HFFc6 (cell line): ENCODE data around the gene ATP9B. TPM values are rescaled to one million over a fixed set of nuclear protein-coding genes. Genes with fewer than 3 reads are reported as not detected.
"Not testable (repeated sequence)": the region's sequence is repeated elsewhere in the genome, so short reads cannot be mapped to it uniquely, and the experiment has no call there.

Experiments used
- DNase-seq: peaks from one replicate; pipeline ENCODE4 v3.0.0-alpha.2; 2018
- H3K27ac Mint-ChIP-seq: 2 replicates; pipeline ENCODE4 v1.8.0; 2020; ENCODE audit warnings: mild to moderate bottlenecking, mixed read lengths
- H3K27me3 Mint-ChIP-seq: 2 replicates; pipeline ENCODE4 v1.8.0; 2021; ENCODE audit warnings: mild to moderate bottlenecking, moderate library complexity, mixed read lengths; ENCODE audit not compliant: insufficient read depth
- H3K36me3 Mint-ChIP-seq: 2 replicates; pipeline ENCODE4 v1.8.0; 2021; ENCODE audit warnings: low read depth, mixed read lengths
- H3K4me1 Mint-ChIP-seq: 2 replicates; pipeline ENCODE4 v1.8.0; 2020; ENCODE audit warnings: low read depth, mixed read lengths
- H3K4me3 Mint-ChIP-seq: 2 replicates; pipeline ENCODE4 v1.8.0; 2020; ENCODE audit warnings: mild to moderate bottlenecking, moderate library complexity, mixed read lengths
- H3K9me3 Mint-ChIP-seq: 2 replicates; pipeline ENCODE4 v1.8.0; 2020; ENCODE audit warnings: mild to moderate bottlenecking, mixed read lengths
- CTCF ChIP-seq: fragments of 200-600 bp; sonication (generic); IDR thresholded peaks from 2 replicates; pipeline ENCODE4 v1.5.0; 2021; ENCODE audit warnings: antibody characterized with exemption, mild to moderate bottlenecking
- total RNA-seq, 6 experiments: library from RNA; stranded (reverse); fragmentation: NEBNext Ultra II Directional; extraction: Animal tissue kit (Norgen Biotek cat#: 25700); gene quantifications; 2 replicates in 1 of 6; 3 replicates in 5 of 6; pipeline ENCODE4 v1.2.3, GENCODE V29; 2021

The ATP9B gene
- total RNA-seq, 6 experiments from 2014 or later: 9.0 to 11.2 (median 10.5) TPM

- no peaks in the 10 kb centered on the region; the same call in 1 of the 2 replicates for H3K9me3 Mint-ChIP-seq
- no peaks in the 10 kb centered on the region; the same call in 1 of the 2 replicates for H3K27me3 Mint-ChIP-seq
- peaks cover 4% of the 10 kb centered on the region; the same call in 1 of the 2 replicates for H3K36me3 Mint-ChIP-seq
- no peaks in the 10 kb centered on the region for H3K4me1 Mint-ChIP-seq
- H3K4me3 Mint-ChIP-seq: no peak overlapping the region
- DNase-seq: no peak
- no peak overlapping the region for H3K27ac Mint-ChIP-seq
- no peak for TF ChIP-seq CTCF
These were observed 214.1 kb downstream of the ATP9B start for GRCh38 chr18:79283131-79283810.

GRCh38 chr18:79283929-79284328 is 214.7 kb downstream of the ATP9B start:
- no peak for DNase-seq
- Mint-ChIP-seq H3K9me3 (no peaks in the 10 kb centered on the region; the same call in 1 of the 2 replicates), H3K27me3 (no peaks in the 10 kb centered on the region; the same call in 1 of the 2 replicates), H3K4me1 (no peaks in the 10 kb centered on the region), H3K27ac (no peak overlapping the region), H3K36me3 (no peaks in the 10 kb centered on the region), H3K4me3 (no peak overlapping the region)
- no peak for TF ChIP-seq CTCF

- H3K36me3 Mint-ChIP-seq, H3K4me3 Mint-ChIP-seq, H3K4me1 Mint-ChIP-seq: not testable (repeated sequence)
These were observed 216.0 kb downstream of the ATP9B start for GRCh38 chr18:79285191-79285590.

GRCh38 chr18:79290409-79290808 is 221.2 kb downstream of the ATP9B start:
- not testable (repeated sequence) for H3K27ac Mint-ChIP-seq, DNase-seq, H3K27me3 Mint-ChIP-seq, H3K9me3 Mint-ChIP-seq, H3K4me3 Mint-ChIP-seq, H3K36me3 Mint-ChIP-seq, H3K4me1 Mint-ChIP-seq

More at GRCh38 chr18:79285191-79285590, 216.0 kb downstream of the ATP9B start:
- not testable (repeated sequence) for H3K27me3 Mint-ChIP-seq, H3K9me3 Mint-ChIP-seq, H3K27ac Mint-ChIP-seq, DNase-seq

GRCh38 chr18:79290876-79291275 is 221.7 kb downstream of the ATP9B start:
- Mint-ChIP-seq H3K9me3 (no peaks in the 10 kb centered on the region; the same call in none of the 2 replicates), H3K27ac (no peak overlapping the region), H3K27me3 (no peaks in the 10 kb centered on the region; the same call in 1 of the 2 replicates), H3K36me3 (0 out of 2 replicates have a peak, but pooled peaks cover 4% of the 10 kb centered on the region), H3K4me3 (no peak overlapping the region), H3K4me1 (no peaks in the 10 kb centered on the region)
- no peak for TF ChIP-seq CTCF
- no peak for DNase-seq

GRCh38 chr18:79294235-79294634 is 225.0 kb downstream of the ATP9B start:
- Mint-ChIP-seq H3K4me1 (no peaks in the 10 kb centered on the region), H3K4me3 (no peak overlapping the region), H3K9me3 (no peaks in the 10 kb centered on the region; the same call in 1 of the 2 replicates), H3K27ac (no peak overlapping the region), H3K36me3 (0 out of 2 replicates have a peak, but pooled peaks cover 3% of the 10 kb centered on the region), H3K27me3 (no peaks in the 10 kb centered on the region; the same call in 1 of the 2 replicates)
- DNase-seq: no peak
- TF ChIP-seq CTCF: no peak
